ENCODE results near the gene LDLRAD3. TPM values are rescaled to one million over a fixed set of nuclear protein-coding genes. Genes with fewer than 3 reads are reported as not detected.

The LDLRAD3 gene
- total RNA-seq, 1 experiment from 2014 or later: 55.7 TPM

GRCh38 chr11:36248436-36248835 lies 304.6 kb downstream of the LDLRAD3 start:
- Mint-ChIP-seq H3K4me1 (ENCODE audit: insufficient read depth, unreplicated experiment) (peaks cover 21% of the 10 kb centered on the region), H3K27me3 (ENCODE audit: insufficient read depth, unreplicated experiment) (no peaks in the 10 kb centered on the region), H3K36me3 (ENCODE audit: insufficient read depth, unreplicated experiment) (peaks cover 15% of the 10 kb centered on the region), H3K4me3 (ENCODE audit: unreplicated experiment) (no peak overlapping the region), H3K9me3 (ENCODE audit: unreplicated experiment) (no peaks in the 10 kb centered on the region), H3K27ac (ENCODE audit: low read depth, unreplicated experiment) (peak overlapping the region; percentile 77)
- TF ChIP-seq, protein P1, sequence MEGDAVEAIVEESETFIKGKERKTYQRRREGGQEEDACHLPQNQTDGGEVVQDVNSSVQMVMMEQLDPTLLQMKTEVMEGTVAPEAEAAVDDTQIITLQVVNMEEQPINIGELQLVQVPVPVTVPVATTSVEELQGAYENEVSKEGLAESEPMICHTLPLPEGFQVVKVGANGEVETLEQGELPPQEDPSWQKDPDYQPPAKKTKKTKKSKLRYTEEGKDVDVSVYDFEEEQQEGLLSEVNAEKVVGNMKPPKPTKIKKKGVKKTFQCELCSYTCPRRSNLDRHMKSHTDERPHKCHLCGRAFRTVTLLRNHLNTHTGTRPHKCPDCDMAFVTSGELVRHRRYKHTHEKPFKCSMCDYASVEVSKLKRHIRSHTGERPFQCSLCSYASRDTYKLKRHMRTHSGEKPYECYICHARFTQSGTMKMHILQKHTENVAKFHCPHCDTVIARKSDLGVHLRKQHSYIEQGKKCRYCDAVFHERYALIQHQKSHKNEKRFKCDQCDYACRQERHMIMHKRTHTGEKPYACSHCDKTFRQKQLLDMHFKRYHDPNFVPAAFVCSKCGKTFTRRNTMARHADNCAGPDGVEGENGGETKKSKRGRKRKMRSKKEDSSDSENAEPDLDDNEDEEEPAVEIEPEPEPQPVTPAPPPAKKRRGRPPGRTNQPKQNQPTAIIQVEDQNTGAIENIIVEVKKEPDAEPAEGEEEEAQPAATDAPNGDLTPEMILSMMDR (IDR thresholded peaks at IDR 0.05; ENCODE audit: unreplicated experiment): no peak
- BruUV-seq (replicated peaks): no TSS peak
- intact Hi-C loops (cut with micrococcal nuclease): no loop called here
- ChIA-PET POLR2A (interaction anchor here (0.8 to 2.2 kb wide), 3 partner anchors 9 to 29 kb away, joined by 3 to 16 read pairs (median 6); no protein-coding TSS in a partner anchor), CTCF (interaction anchor here (0.7 to 5.1 kb wide), 11 partner anchors 17 to 427 kb away, joined by 3 to 30 read pairs (median 4); partner anchors contain the start of gene COMMD9)
- DNase-seq (ENCODE audit: unreplicated experiment): no peak

- peaks cover 21% of the 10 kb centered on the region for H3K4me1 Mint-ChIP-seq (ENCODE audit: insufficient read depth, unreplicated experiment)
- no peaks in the 10 kb centered on the region for H3K9me3 Mint-ChIP-seq (ENCODE audit: unreplicated experiment)
- CTCF ChIA-PET: interaction anchor here (0.6 to 5.1 kb wide), 13 partner anchors 12 to 633 kb away, joined by 3 to 30 read pairs (median 4); partner anchors contain the start of gene COMMD9
- intact Hi-C loops (cut with micrococcal nuclease): no loop called here
- peak overlapping the region; percentile 77 for H3K27ac Mint-ChIP-seq (ENCODE audit: low read depth, unreplicated experiment)
- H3K27me3 Mint-ChIP-seq (ENCODE audit: insufficient read depth, unreplicated experiment): no peaks in the 10 kb centered on the region
- BruUV-seq (replicated peaks): no TSS peak
- DNase-seq (ENCODE audit: unreplicated experiment): peak; percentile 89
- TF ChIP-seq, protein P1 (IDR thresholded peaks at IDR 0.05; ENCODE audit: unreplicated experiment): no peak
- H3K4me3 Mint-ChIP-seq (ENCODE audit: unreplicated experiment): no peak overlapping the region
- POLR2A ChIA-PET: interaction anchor here (0.7 to 2.2 kb wide), 7 partner anchors 10 to 252 kb away, joined by 3 to 16 read pairs (median 4); no protein-coding TSS in a partner anchor
- peaks cover 15% of the 10 kb centered on the region for H3K36me3 Mint-ChIP-seq (ENCODE audit: insufficient read depth, unreplicated experiment)
Measured at GRCh38 chr11:36249246-36249645, 305.4 kb downstream of the LDLRAD3 start.

DNA sequence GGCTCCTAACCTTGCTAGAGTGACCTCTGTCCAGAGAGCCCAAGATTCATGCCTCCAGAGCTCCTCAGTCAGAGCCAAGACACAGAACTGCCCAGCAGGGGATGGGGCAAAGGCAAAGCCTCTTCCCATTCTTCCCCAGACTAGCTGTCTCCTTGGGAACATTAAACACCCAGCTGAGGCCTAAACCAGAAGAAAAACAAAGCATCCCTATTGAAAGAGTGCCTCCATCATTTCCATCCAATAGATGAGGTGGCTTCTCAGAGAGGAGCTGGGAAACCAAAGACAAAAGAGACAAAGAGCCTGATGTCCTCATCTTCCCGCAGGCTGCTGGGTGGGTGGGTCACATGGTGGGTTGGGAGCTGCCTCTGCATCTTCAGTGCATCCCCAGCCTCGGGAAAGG lies 308.0 kb downstream of the LDLRAD3 start:
- TF ChIP-seq, protein P1 (IDR thresholded peaks at IDR 0.05; ENCODE audit: unreplicated experiment): no peak
- H3K27ac Mint-ChIP-seq (ENCODE audit: low read depth, unreplicated experiment): no peak overlapping the region
- no TSS peak for BruUV-seq (replicated peaks)
- H3K4me1 Mint-ChIP-seq (ENCODE audit: insufficient read depth, unreplicated experiment): peaks cover 33% of the 10 kb centered on the region
- DNase-seq (ENCODE audit: unreplicated experiment): no peak
- no peaks in the 10 kb centered on the region for H3K27me3 Mint-ChIP-seq (ENCODE audit: insufficient read depth, unreplicated experiment)
- peaks cover 15% of the 10 kb centered on the region for H3K36me3 Mint-ChIP-seq (ENCODE audit: insufficient read depth, unreplicated experiment)
- ChIA-PET POLR2A (no interaction called here), CTCF (interaction anchor here (0.7 to 5.1 kb wide), 3 partner anchors 14 to 459 kb away, joined by 3 to 30 read pairs (median 3); no protein-coding TSS in a partner anchor)
- H3K9me3 Mint-ChIP-seq (ENCODE audit: unreplicated experiment): no peaks in the 10 kb centered on the region
- no peak overlapping the region for H3K4me3 Mint-ChIP-seq (ENCODE audit: unreplicated experiment)
- intact Hi-C loops (cut with micrococcal nuclease): no loop called here

DNA sequence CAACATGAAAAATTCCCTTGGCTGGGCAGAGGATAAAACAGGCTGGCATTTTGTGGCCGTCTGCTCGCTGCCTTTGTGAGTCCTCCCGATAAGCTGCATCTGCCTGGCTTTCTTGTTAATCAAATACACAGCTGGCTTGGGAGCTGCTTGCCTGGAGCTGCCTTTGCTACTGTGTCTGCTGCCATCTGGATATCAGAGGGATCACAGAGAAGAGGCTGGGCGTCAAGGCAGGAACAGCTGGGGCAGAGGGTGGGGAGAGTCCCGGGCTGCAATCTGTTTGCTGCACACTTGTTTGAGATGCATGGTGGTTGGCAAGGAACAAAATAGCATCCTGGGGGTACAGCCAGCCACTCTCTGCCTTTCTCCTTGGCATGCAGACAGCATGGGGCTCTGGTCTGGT lies 309.4 kb downstream of the LDLRAD3 start:
- no TSS peak for BruUV-seq (replicated peaks)
- peak overlapping the region; percentile 57 for H3K27ac Mint-ChIP-seq (ENCODE audit: low read depth, unreplicated experiment)
- H3K27me3 Mint-ChIP-seq (ENCODE audit: insufficient read depth, unreplicated experiment): no peaks in the 10 kb centered on the region
- DNase-seq (ENCODE audit: unreplicated experiment): no peak
- intact Hi-C loops (cut with micrococcal nuclease): no loop called here
- TF ChIP-seq, protein P1 (IDR thresholded peaks at IDR 0.05; ENCODE audit: unreplicated experiment): no peak
- H3K9me3 Mint-ChIP-seq (ENCODE audit: unreplicated experiment): no peaks in the 10 kb centered on the region
- H3K4me1 Mint-ChIP-seq (ENCODE audit: insufficient read depth, unreplicated experiment): peaks cover 43% of the 10 kb centered on the region
- peaks cover 15% of the 10 kb centered on the region for H3K36me3 Mint-ChIP-seq (ENCODE audit: insufficient read depth, unreplicated experiment)
- ChIA-PET CTCF (interaction anchor here (1.1 to 2.1 kb wide), 2 partner anchors 12 to 25 kb away, joined by 3 to 7 read pairs; no protein-coding TSS in a partner anchor), POLR2A (no interaction called here)
- no peak overlapping the region for H3K4me3 Mint-ChIP-seq (ENCODE audit: unreplicated experiment)
